ENCODE results near the gene IGFBP4.

IGFBP4 gene

DNA sequence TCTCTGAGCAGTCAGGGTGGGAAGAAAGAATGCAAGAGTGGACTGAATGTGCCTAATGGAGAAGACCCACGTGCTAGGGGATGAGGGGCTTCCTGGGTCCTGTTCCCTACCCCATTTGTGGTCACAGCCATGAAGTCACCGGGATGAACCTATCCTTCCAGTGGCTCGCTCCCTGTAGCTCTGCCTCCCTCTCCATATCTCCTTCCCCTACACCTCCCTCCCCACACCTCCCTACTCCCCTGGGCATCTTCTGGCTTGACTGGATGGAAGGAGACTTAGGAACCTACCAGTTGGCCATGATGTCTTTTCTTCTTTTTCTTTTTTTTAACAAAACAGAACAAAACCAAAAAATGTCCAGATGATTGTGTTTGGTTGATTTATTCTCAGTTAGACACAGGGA, 14.1 kb downstream of the IGFBP4 start:
- no peak for DNase-seq

DNA sequence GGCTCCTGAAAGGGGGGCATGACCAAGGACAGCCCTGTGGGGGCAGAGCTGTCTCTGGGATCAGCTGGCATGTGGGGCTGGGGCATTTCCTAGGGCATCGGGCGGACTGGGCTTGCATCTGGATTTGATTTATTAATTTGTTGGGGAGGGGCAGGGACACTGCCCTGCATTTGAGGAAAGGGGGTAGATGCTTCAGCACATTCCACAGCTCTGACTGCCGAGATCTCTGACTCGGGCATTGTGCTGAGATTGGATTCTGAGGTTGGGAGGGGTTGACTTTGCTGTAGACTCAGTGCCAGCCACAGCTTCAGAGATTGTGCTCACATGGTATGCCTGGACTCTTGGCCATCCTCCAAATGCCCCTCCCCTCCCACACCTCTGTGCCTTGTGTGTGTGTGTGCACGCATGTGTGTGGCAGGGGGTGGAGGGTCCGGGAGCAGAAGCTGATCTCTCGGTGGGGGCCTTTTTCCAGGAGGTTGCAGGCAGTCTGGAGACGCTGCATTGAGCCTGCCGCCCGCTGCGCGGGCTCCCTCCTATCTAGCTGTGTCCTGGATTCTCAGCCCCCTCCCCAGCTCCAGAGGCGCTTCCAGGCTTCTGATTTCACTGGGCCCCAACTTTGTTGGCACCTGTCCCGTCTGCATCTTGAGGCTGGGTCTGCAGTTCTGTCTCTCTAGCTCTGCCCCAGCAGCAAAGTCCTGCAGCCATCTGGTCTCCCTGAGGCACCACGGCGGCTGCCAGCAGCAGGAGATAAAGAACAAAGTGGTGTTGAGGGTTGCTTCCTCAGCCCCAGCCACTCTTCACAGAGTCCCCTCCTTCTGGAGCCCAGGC, 14.9 kb downstream of the IGFBP4 start:
- DNase-seq = no peak

DNA sequence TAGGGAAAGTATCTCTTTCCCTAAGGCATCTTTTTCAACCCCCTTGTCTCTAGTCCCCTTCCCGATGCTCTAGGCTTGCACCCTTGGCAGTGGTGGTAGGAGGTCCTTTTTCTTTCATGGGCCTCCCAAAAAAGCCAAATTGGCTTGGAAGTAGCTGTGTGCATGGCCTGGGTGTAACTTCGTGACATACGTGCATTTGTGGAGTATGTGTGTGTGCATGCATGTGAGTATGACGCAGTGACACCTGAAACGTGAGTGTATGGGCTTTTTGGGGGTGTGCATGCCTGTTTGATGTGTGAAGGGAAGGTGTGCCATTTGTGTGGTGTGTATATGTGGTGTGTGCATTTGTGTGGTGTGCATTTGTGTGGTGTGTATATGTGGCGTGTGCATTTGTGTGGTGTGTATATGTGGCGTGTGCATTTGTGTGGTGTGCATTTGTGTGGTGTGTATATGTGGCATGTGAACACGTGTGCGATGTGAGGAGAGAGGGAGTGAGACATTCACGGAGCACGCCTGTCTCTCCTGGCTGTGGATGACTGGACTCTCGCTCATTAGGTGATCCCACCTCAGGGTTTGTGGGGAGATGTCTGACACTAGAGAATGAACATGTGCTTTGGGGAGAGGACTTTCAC, 15.7 kb downstream of the IGFBP4 start:
- DNase-seq = no peak

DNA sequence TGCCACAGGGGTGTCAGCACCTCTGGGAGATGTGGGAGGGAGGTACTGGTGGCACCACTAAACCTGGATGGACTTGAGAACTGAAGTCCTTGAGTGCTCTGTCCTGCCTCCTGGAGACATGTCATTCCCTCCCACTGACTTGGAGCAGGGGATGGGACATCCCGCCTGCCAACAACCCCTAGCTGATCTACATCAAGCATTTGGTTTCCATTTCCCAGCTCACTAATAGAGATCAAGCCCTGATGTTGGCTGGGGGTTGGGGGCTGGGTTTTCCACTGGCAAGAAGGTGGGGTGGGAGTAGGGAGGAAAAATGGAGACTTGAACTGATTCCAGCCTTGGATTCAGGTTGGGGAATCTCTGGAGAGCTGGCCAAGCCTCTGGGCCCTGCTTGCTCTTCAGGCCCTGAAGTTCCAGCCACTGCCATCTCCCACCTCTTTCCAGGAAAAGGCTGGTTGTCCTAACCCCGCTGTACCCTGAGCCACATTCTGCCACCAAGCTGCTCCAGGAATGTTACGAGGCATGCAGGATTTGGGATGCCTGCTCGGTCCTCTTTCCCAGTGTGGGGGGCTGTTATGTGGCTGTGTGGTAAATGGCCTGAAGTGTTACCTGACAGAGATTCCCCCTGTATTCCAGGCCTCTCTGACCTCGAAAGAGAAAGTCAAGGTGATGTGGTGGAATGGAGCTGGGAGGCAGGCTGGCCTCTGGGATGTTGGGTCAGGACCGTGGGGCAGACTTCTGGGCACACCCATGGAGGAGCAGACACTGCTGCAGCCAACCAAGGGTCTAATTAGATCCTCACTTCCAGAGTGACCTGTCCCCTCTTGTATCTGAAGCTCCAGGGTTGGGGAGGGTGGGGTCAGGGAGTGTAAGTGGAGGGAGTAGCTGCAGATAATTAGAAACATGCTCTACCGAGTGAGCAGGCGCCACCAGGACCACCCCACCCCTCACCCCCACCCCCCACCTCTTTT, 16.7 kb downstream of the IGFBP4 start:
- no peak for DNase-seq

DNA sequence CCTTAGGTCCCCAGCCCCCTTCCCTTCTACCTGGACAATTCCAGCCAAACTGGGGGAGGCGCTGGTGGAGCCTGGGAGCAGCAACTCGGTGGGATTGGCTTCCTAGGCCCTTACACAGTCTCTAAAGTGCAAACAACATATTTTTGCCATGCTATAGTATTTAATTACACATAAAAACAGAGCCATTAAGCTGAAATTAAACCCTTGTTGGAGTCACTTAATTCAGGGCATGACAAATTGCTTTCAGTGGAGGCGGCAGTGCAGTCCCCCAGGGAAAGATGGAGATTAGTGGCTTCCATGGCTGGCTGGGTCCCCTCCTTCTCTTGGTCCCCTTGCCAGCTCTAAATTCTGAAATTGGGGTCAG, 17.3 kb downstream of the IGFBP4 start:
- no peak for DNase-seq

DNA sequence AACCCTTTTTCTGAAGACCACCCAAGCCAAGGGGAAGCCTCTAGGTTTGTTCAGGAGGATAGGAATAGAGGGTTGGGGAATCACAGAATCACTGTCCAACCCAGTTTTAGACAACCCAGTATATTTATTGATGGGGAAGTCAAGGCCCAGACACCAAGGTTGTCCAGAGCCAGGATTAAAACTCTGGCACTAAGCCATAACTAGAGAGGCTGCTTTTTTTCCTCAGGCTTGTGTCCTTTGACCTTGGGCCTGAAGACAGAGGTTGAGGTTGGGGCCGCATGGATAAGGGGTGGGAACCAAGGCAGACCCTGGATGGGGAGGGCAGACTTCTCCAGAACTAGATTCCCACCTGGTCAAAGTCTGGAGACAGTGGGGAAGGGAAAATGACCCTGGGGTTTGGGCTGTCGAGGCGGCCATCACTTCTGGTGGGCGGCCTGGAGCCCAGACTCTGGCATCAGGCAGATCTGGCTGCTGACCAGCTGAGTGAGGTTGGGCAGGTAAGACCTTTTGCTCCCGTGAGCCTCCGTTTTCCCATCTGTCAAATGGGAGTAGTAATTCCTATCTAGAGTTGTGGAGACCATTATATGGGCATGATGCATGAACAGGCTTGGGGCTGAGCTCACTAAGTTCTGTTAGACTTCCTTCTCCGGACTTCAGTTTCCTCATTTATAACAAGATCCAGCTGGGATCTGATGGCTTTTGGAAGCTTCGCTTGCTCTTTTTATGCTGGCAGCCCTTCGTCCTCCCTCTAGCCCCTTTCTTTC, 17.9 kb downstream of the IGFBP4 start:
- no peak for DNase-seq

DNA sequence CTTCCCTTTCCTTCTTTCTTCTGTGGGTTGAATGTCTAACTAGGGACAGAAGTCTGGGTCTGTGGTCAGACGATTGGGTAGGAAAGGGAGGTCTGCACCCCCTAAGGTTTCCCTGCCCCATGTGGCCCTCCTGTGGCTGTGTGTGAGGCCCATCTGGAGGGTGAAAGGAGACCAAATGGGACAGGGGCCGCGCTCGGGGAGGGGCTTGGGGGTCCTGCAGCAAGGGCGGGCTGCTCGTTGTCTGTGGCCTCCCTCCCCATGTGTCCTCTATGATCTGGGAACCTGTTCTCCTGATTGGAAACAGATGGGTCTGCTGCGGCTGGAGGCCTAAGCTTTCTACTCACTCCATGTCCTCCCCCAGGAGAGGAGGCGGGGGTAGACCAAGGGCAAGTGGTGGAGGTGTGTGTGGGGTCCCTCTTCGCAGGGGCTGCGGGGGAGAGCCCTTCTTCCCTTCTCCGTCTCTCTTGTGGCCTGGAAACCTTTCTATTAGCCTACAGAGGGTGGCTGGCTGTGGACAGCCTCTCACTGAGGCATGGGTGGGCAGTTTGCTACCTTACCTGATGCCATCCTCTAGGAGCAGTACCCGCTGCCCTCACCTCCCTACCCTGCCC, 18.6 kb downstream of the IGFBP4 start:
- DNase-seq = no peak

DNA sequence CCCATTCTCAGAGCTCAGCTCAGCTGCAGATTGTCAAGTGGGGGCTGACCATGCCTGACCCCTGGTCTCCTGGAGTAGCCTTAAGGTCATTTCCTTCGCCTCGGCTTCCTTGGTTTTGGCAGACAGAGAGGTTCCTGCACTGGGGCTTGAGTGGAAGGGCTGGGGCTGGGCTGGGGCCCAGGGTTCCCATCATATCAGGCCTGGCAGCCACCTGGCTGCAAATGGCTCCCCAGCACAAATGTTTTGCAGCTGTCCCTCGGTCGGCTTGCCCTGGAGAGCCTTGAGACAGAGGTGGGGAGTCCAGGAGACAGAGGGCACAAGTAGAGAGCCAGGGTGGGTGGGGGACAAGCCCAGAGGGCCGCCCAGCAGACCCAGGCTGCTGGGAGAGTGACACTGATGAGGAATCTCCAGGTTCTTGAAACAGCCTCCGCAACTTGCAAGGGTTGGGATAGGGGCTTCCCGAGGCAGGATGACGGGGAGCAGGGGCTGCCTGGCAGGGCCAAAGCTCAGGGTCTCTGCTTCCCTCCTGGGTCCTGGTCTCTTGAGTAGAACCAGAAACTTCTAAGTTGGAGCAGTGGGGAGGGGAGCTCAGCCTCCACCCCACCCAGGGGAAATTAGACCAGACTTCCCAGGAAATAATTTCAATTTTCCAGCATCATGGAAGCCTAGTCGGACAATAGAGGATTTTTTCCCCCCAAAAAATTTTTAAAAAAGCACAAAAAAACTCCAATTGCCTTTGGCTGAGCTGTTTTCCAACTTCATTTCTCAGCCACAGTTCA, 19.3 kb downstream of the IGFBP4 start:
- DNase-seq = no peak

DNA sequence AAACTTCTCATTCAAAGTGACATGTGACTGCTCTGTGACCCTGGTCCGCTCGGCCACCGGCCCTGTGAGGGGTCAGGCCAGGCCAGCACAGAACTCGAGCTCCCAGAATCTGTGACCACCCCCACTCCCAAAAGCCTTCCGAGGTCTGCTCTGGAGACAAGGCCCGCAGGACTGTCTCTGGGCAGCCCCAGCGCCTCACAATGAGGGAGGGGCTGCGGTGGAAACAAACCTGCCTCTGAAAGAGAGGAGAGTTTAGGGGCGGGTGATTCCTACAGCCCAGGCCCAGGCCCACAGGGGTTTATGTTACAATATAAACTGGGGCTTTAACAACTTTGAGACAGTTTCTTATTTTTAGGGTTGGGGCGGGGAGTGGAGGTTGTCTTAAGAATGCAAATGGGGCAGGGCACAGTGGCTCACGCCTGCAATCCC, 19.9 kb downstream of the IGFBP4 start:
- DNase-seq = no peak

DNA sequence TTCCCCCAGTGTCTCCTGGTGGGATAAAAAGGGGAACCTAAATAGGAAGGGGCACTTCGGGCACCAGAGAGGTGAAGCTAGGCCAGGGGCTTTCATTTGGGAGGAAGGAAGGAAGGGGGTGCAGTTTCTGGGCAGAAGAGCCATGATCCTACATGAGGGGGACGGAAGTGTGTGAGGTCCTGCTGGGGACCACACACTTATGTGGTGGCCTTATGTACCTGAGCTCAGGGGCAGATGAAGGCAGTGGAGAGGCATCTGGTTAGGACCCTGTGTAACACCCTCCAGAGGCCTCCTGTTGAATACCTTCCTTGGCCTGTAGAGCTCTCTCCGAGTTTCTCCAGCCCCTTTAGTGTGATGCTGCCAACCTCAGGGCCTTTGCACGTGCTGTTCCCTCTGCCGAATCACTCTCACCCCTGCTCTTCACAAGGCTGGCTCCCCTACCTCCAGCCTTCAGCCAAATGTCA, 21.2 kb downstream of the IGFBP4 start:
- no peak for DNase-seq

DNA sequence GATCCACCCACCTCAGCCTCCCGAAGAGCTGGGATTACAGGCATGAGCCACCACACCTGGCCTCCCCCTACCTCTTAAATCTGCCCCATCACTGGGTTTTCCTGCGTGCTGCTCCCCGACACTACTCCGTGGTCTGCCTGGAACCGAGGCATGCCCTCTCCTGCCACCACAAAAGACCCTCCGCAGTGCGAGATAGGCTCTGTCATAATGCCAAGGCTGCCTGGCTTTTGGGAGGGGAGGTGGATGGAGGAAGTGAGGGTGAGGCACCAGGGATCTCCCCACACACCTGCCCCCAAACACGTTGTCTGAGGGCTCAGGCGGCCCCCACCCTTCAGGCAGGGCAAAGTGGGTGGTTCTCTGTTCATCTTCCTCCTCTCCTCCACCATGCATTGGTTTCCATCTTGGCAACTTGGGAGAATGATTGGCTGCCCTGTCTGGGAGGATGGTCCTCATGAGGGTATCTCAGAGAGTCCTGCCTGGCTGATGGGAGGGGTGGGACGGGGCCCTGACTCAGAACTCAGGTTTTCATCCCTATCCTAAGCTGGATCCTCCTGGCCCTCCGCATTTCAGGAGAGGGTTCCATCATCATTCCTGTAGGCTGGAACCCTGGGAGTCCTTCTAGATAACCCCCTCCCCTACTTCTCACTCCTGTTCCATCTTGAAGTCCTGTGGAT, 23.2 kb downstream of the IGFBP4 start:
- DNase-seq = no peak

DNA sequence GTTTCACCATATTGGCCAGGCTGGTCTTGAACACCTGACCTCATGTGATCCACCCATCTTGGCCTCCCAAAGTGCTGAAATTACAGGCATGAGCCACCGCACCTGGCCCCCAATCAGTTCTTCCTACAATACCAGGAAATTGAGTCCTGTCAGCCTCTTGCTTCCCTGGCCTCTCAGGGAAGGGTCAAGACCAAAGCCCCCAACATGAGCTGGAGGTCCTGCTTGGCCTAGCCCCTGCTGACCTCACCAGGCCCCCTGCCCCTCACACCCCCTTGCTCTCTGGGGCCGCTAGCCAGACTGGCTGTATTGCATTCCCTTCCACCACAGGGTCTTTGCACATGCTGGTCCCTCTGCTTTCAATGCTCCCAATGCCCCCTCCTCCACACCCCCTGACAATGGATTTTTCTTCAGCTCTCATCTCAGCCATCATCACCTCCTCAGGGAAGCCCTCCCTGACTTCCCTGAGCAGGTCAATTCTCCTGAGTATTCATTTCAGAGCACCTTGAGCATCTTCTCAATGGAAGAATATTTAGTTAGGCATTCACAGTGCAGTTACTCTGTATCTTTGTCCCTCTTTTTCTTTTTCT, 24.1 kb downstream of the IGFBP4 start:
- no peak for DNase-seq

DNA sequence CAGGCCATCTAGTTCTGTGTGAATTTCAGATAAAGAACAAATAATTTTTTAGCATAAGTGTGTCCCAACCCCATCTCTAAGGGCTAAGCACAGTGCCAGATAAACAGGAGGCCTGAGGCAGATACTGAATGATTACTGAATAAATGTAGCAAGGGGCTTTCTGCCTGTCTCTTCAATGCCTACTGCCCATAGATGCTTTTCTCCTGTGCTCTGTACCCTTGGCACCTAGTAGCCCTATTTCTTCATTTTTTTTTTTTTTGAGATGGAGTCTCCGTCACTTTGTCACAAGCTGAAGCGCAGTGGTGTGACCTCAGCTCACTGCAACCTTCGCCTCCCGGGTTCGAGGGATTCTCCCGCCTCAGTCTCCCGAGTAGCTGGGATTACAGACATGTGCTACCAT, 25.3 kb downstream of the IGFBP4 start:
- no peak for DNase-seq

DNA sequence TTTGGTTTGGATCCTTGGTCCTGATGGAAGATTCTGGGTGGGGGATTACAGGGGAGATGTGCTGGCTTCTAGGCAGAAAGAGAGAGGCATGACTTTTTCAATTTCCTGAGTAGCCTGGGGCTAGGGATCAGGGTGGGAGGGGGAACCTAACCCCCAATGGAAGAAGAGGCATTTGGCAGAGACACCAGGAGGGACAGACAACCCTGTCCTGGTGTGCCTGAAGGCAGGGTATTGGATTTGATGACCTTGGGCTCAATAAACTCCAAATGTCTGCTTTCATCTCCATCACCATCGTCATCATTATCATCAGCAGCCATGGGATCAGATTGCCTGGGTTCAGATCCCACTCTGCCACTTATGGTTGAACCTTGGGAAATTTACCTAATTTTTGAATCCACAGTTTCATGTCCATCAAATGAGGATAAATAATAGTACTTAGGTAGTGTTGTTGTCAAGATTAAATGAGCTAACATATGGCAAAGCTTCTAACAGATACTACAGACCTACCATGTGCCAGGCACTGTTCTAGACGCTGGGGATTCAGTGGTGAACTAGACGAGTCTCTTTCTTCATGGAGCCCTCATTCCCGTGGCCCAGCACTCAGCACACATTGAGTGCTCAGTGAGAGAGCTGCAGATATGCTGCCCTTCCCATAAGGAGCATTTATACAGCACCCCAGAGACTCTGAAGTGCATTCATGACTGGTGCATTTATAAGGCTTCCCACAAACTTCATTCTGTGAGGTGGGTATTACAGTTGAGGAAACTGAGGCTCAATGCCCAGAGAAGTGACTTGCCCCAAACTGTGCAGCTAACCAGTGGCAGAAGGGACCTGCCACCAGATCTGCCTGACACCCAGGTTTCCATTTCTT, 26.8 kb downstream of the IGFBP4 start:
- no peak for DNase-seq

DNA sequence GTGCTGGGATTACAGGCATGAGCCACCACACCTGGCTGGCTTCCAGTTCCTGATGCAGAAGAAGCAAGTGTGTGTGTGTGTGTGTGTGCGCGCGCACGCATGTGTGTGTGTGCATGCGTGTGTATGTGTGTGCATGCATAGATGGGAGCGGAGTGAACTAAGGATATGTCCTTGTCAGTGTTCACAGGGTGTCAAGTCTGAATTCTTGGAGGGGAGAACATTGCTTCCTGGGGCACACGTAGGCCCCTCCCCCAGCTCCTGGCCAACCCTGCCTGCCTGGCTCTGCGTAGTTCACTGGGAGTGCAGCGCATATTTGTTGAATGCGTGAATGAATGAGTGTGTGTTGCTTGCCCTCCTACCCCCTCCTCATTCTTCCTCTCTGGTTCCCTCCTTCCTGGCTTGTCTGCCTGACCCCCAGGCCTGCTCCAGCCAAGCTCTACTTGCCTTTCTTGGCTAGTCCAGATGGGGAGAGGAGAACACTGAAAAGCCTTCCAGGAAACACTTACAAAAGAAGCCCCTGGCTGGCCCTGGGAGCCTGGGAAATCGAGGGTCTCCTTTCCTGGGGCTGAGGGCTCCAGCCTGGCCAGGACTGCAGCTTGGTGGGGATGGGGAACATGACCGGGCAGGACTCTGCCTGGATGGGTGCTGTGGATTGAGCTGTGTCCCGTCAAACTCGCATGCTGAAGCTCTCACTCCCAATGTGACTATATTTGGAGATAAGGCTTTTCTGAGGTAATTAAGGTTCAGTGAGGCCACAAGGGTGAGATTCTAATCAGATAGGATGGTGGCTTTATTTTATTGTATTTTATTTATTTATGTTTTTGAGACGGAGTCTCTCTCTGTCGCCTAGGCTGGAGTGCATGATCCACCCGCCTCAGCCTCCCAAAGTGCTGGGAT, 27.9 kb downstream of the IGFBP4 start:
- no peak for DNase-seq

DNA sequence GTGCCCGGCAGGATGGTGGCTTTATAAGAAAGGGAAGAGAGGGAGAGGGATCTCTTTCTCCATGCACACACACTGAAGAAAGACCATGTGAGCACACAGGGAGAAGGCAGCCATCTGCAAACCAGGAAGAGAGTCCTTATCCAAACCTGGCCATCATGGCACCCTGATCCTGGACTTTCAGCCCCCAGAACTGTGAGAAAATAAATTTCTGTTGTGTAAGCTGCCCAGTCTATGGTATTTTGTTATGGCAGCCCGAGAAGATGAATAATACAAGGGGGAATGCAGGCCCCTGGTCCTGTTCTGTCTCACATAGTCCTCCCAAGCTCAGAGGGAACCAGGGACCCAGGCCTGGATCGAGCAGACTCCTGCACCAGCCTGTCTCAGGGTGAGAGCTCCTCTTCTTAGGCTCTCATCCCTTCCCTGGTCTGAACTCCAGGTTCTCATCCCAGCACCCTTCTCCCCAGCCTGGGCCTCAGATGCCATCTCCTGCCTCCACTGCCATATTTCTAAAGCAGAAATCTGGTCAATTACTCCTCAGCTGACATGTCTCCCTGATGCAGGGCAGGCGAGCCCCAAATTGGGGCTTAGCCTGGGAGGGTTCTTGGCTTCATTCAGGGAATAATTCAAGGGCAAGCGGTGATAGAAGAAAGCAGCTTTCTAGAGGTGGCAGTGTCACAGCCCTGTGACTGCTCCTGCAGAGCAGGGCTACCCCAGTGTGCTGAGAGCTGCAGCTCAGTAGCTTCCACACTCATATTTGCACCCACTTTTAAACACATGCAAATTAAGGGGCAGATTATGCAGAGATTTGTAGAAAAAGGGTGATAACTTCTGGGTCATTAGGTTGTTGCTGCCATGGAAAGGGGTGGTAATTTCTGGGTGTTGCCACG, 28.8 kb downstream of the IGFBP4 start:
- DNase-seq = no peak
